Measurements from ENCODE around the gene BCAR3.

Gene BCAR3

GRCh38 chr1:93525431-93525830 lies 156.2 kb downstream of the BCAR3 start:
- ATAC-seq (replicated peaks; ENCODE audit: extremely low read depth, poor library complexity, severe bottlenecking) (no peak), DNase-seq (ENCODE audit: low spot score in 2 of 2) (no peak)
- Mint-ChIP-seq H3K4me3 (no peak overlapping the region), H3K27me3 (peaks cover 62% of the 10 kb centered on the region), H3K4me1 (no peaks in the 10 kb centered on the region), H3K27ac (ENCODE audit: low read depth) (no peak overlapping the region), H3K36me3 (ENCODE audit: insufficient read depth) (no peaks in the 10 kb centered on the region), H3K9me3 (no peaks in the 10 kb centered on the region)

GRCh38 chr1:93522721-93523120 lies 158.9 kb downstream of the BCAR3 start:
- peaks cover 44% of the 10 kb centered on the region for H3K27me3 Mint-ChIP-seq
- ATAC-seq (replicated peaks; ENCODE audit: extremely low read depth, poor library complexity, severe bottlenecking), result no peak
- no peak overlapping the region for H3K4me3 Mint-ChIP-seq
- H3K27ac Mint-ChIP-seq (ENCODE audit: low read depth), result no peak overlapping the region
- H3K36me3 Mint-ChIP-seq (ENCODE audit: insufficient read depth), result no peaks in the 10 kb centered on the region
- no peaks in the 10 kb centered on the region for H3K4me1 Mint-ChIP-seq
- H3K9me3 Mint-ChIP-seq, result no peaks in the 10 kb centered on the region
- DNase-seq (ENCODE audit: low spot score in 2 of 2), result no peak

GRCh38 chr1:93521618-93522017 lies 160.0 kb downstream of the BCAR3 start:
- H3K4me3 Mint-ChIP-seq, result no peak overlapping the region
- peaks cover 33% of the 10 kb centered on the region for H3K27me3 Mint-ChIP-seq
- no peak for DNase-seq (ENCODE audit: low spot score in 2 of 2)
- no peak for ATAC-seq (replicated peaks; ENCODE audit: extremely low read depth, poor library complexity, severe bottlenecking)
- H3K9me3 Mint-ChIP-seq, result no peaks in the 10 kb centered on the region
- H3K4me1 Mint-ChIP-seq, result no peaks in the 10 kb centered on the region
- H3K27ac Mint-ChIP-seq (ENCODE audit: low read depth), result no peak overlapping the region
- H3K36me3 Mint-ChIP-seq (ENCODE audit: insufficient read depth), result no peaks in the 10 kb centered on the region

GRCh38 chr1:93519199-93519829 lies 162.3 kb downstream of the BCAR3 start:
- no peak for DNase-seq (ENCODE audit: low spot score in 2 of 2)
- peaks cover 16% of the 10 kb centered on the region for H3K27me3 Mint-ChIP-seq
- no peaks in the 10 kb centered on the region for H3K36me3 Mint-ChIP-seq (ENCODE audit: insufficient read depth)
- no peaks in the 10 kb centered on the region for H3K9me3 Mint-ChIP-seq
- H3K27ac Mint-ChIP-seq (ENCODE audit: low read depth), result no peak overlapping the region
- H3K4me3 Mint-ChIP-seq, result no peak overlapping the region
- H3K4me1 Mint-ChIP-seq, result no peaks in the 10 kb centered on the region
- no peak for ATAC-seq (replicated peaks; ENCODE audit: extremely low read depth, poor library complexity, severe bottlenecking)

GRCh38 chr1:93518516-93518915 lies 163.1 kb downstream of the BCAR3 start:
- H3K9me3 Mint-ChIP-seq, result no peaks in the 10 kb centered on the region
- H3K36me3 Mint-ChIP-seq (ENCODE audit: insufficient read depth), result no peaks in the 10 kb centered on the region
- H3K27me3 Mint-ChIP-seq, result peaks cover 16% of the 10 kb centered on the region
- H3K27ac Mint-ChIP-seq (ENCODE audit: low read depth), result no peak overlapping the region
- ATAC-seq (replicated peaks; ENCODE audit: extremely low read depth, poor library complexity, severe bottlenecking) (no peak), DNase-seq (ENCODE audit: low spot score in 2 of 2) (no peak)
- no peaks in the 10 kb centered on the region for H3K4me1 Mint-ChIP-seq
- H3K4me3 Mint-ChIP-seq, result no peak overlapping the region

GRCh38 chr1:93516164-93516563 lies 165.5 kb downstream of the BCAR3 start:
- H3K27me3 Mint-ChIP-seq, result no peaks in the 10 kb centered on the region
- ATAC-seq (replicated peaks; ENCODE audit: extremely low read depth, poor library complexity, severe bottlenecking) (no peak), DNase-seq (ENCODE audit: low spot score in 2 of 2) (no peak)
- no peaks in the 10 kb centered on the region for H3K4me1 Mint-ChIP-seq
- H3K27ac Mint-ChIP-seq (ENCODE audit: low read depth), result no peak overlapping the region
- H3K36me3 Mint-ChIP-seq (ENCODE audit: insufficient read depth), result no peaks in the 10 kb centered on the region
- H3K9me3 Mint-ChIP-seq, result no peaks in the 10 kb centered on the region
- H3K4me3 Mint-ChIP-seq, result no peak overlapping the region
